Effector CD8-positive, alpha-beta T cell (primary cell): Measurements from ENCODE around the gene VWA1.
A peak's percentile ranks its signal among the peaks of the same experiment; 100 is the strongest.
"Not testable (repeated sequence)": the region's sequence is repeated elsewhere in the genome, so short reads cannot be mapped to it uniquely, and the experiment has no call there.

Experiments
- DNase-seq: peaks from one replicate; lab custom pipeline; 2025; lab: John Stamatoyannopoulos, UW

VWA1 gene

DNA sequence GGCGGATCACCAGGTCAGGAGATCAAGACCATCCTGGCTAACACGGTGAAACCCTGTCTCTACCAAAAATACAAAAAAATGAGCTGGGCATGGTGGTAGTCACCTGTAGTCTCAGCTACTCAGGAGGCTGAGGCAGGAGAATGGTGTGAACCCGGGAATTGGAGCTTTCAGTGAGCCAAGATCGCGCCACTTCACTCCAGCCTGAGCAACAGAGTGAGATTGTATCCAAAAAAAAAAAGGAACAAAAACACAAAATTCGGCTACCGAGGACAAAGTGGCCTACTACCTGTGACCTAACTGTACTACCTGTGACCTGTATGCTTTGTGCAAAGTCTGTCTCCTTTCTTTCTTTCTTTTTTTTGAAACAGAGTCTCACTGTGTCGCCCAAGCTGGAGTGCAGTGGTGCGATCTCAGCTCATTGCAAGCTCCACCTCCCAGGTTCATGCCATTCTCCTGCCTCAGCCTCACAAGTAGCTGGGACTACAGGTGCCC lies 32.5 kb upstream of the VWA1 start:
- not testable (repeated sequence) for DNase-seq

DNA sequence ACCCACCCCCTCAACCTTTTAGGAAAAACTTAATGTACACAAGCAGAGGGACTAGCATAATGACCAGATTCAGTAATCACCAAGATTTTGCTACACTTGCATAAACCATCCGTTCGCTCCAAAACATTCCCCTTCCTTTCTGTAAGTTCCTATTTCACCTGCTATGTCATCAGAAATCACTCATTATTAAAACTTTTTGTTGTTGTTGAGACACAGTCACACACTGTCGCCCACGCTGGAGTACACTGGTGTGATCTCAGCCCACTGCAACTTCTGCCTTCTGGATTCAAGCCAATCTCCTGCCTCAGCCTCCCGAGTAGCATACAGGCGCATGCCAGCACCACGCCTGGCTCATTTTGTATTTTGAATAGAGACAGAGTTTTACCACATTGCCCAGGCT lies 31.8 kb upstream of the VWA1 start:
- no peak for DNase-seq

DNA sequence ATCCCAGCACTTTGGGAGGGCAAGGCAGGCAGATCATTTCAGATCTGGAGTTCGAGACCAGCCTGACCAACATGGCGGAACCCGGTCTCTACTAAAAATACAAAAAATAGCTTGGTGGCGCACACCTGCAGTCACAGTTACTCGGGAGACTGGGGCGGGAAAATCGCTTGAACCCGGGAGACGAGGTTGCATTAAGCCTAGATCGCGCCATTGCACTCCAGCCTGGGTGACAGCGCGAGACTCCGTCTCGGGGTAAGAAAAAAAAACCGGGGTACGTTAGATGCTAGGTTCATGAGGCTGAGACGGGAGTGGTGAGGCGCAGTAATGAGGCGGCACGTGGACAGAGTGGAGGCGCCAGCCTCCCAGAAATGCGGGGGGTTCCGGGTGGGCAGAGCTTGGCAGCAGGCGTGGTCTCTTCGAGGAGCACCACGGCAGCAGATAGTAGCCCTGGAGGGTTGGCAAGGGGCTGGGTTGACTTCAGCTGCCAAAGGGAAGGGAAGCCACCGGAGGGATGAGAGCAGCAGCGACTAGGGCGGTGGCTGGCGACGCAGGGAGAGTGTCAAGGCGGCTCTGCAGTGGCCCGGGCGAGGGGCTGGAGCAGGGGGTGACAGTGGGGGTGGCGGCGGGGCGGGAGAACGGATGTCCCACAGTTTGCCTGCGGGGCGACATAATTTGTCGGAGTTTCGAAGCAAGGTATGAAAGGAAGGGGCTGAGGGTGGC lies 29.2 kb upstream of the VWA1 start:
- DNase-seq = no peak

DNA sequence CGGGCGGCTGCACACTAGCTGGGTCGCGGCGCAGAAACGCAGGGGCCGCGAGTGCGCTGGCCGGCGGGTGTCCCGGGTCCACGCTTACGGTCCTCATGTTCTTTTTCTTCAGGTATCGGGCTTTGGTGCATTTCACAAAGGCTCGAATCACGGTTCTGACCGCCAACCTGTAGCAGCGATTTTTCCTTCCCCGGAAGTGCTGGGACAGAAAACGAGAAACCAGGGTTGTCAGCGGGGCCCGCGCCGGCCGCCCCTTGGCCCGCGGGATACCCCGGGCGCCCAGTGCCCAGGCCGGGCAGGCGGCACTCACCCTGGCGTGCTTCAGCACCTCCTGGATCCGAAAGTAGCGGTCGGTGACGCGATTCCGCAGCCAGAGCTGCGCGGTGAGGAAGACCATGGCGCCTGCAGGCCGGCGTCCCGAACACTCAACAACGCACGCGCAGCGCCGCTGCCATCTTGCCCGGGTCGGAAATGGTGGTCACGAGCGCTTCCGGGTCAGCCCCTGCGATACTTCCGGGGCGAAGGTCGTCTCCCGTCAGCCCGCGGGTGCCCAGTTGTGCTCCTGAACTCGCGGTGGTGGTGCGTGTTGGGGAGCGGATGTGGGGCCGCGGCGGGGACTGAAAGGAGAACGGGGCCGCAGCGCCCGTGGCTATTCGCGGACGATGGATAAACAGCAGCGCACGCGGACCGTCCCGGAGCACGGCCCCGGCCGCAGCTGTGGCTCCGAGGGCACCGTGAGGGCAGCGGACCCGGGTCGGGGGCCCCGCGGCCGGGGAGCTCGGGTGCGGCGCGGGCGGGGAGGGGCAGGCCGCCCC lies 28.5 kb upstream of the VWA1 start, which contains the start of gene MRPL20:
MRPL20 (minus strand) TSS at position 473 of the 815 bp plus-strand sequence; CDS start at position 397, 76 bp downstream.
- peak; percentile 91 for DNase-seq

- no peak for DNase-seq
Measured at GRCh38 chr1:1407636-1408318, 27.7 kb upstream of the VWA1 start.

GRCh38 chr1:1410238-1410637 lies 25.3 kb upstream of the VWA1 start:
- DNase-seq = not testable (repeated sequence)

DNA sequence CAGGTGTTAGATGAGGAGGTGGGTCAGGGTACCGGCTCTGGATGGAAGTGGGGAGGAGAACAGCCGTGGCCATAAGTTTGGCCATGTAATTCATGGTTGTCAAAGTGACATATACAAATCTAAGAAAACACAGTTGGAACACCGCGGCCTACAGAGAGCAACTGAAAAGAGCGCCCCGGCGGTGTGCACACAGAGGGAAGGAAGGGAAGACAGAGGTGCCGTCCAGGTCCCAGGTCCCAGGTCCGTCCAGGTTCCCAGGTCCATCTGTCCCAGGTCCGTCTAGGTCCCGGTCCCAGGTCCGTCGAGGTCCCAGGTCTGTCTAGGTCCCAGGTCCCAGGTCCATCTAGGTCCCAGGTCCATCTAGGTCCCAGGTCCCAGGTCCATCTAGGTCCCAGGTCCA lies 23.9 kb upstream of the VWA1 start:
- DNase-seq = no peak

GRCh38 chr1:1412311-1412902 lies 23.1 kb upstream of the VWA1 start:
- not testable (repeated sequence) for DNase-seq

- DNase-seq = no peak
Measured at GRCh38 chr1:1415751-1416150, 19.7 kb upstream of the VWA1 start.

GRCh38 chr1:1417396-1417795 lies 18.1 kb upstream of the VWA1 start:
- not testable (repeated sequence) for DNase-seq

DNA sequence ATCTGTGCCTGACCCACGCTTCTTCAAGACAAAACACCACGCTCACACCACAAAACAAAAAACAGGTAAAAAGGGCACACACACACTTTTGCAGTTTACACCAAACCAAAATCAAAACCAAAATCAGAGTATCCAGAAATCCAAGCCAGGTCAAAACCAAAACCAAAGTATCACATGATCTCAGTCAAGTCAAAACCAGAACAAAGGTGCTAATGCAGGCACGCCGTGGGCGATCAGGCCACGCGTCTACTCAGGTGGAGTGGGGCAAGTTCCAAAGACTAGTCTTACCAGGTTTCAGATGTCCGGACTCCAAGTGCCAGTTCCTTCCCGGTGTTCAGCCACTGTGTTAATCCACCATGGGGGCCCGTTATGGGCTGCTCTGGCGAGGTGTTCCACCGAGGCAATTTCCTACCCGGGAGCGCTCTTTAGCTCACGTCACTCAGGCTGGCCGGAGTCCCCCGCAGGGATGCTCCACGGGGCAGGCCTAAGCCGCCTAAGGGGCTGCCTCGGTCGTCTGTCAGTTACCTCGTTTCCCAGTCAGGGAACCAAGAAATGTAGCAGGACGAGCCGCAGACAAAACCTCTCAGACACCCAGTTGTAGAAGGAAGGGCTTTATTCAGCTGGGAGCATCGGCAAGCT lies 17.5 kb upstream of the VWA1 start:
- DNase-seq = not testable (repeated sequence)

- DNase-seq = no peak
Measured at GRCh38 chr1:1418464-1419362, 16.8 kb upstream of the VWA1 start.

GRCh38 chr1:1419363-1419812 lies 16.1 kb upstream of the VWA1 start:
- no peak for DNase-seq

DNA sequence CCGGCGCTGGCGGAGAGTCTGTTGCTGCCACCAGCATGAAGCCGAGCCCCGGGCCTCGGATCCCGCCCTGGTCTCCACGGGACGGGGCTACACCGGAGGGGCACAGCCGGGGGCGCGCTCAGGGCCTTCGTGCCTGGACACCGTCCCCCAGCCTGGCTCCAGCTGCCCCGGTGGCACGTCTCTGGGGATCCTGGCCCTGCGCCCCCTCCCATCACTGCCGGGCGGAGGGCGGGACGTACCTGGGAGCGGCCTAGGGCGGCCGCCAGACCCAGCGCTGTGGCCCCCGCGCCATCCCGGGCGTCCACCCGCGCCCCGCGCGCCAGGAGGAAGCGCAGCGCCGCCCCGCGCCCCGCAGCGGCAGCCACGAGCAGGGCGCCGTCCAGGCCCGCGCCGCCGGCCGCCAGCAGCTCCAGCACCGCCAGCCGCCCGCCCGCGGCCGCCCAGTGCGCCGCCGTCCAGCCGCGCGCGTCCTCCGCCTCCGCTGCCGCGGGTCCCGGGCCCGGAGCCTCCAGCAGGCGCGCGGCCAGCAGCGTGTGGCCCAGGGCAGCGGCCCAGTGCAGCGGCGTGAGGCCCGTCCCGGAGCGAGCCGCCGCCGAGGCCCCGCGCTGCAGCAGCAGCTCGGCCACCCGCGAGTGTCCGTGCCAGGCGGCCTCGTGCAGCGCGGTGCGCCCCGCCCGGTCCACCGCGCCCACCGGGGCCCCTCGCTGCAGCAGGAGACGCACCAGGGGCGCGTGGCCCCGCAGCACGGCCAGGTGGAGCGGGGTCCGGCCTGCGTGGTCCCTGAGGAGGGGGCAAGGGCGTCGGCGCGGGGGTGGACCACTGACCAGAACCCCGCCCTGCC lies 15.5 kb upstream of the VWA1 start:
- DNase-seq = no peak

DNA sequence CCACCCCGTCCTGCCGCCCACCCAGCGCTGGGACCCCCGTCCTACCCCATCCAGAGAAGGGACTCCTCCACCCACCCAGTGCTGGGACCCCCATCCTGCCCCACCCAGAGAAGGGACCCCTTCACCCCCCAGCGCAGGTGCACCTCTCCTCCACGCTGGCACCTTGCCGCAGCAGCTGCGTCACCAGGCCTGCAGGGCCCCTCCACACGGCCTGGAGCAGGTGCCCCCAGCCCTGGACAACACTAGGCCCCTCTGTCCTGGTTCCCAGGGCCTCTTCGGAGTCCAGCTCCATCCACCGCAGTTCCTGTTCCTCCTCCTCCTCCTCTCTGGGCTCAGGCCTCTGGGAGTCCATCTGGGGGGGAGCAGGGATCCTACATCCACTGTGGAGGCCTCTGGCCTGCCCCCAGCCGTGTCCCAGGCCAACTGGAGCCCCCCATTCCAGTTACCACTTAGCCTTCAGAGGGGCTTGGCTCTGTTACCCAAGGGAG lies 14.8 kb upstream of the VWA1 start:
- no peak for DNase-seq

DNA sequence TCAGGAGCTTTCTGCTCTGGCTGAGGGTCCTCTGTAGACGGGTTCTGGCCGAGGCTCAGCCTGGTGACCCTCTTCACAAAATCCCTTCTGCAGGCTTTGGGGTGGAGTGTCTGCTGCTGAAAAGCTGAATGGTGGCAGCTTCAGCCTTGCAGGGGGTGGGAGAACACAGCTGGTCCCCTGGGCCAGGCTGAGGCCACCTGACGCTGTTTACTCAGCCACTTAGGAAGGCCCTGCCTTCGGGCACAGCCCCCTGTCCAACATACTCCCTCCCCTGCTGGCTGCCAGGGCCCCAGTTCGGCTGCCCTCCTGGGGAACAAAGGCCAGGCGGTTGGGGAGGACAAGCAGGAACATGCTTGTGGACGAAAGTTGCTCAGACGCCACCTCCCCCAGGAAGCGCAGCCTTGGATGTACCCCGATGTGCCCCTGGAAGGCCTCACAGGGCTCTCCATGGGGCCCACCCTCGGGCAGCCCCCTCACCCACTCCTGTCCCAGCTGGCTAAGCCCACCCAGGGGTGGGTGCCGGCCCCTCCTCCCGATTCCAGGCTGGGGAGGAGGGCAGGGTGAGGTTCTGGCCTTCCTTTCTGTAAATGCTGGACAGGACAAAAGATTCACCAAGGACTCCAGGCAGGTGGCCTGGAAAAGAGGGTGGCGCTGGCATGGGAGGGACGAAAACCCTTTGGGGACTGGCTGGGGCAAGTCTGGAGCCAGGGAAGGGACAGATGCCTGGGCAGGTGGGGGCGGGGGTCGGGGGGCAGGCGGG lies 14.2 kb upstream of the VWA1 start, which contains the start of gene ANKRD65:
ANKRD65 (minus strand) TSS at position 130 of the 760 bp plus-strand sequence. CDS start 271 bp downstream, outside the sequence.
- DNase-seq = no peak

DNA sequence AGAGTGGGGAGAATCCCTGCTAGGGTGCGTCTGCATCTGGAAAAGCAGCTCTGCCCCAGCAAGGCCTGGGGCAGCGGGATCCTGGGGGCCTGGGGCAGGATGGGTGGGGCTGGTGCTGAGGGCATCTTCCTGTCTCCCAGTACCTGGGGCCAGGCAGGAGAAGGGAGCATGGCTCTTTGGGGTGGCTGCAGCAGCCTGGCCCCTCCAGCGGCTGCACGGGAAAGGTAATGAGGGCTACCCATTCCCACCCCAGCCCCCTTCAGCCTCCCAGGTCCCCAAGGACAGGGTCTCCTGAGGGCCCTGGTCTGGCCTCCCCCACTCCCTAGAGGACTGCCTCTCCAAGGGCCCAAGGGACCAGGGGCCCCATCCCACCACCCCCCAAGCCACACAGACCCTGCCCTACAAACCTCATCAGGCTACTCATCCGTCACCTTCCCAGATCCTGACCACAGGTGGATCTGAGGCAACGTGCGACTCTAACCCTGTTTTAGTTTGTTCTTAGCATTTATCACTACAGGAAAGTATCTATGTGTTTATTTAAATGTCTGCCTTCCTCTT lies 13.5 kb upstream of the VWA1 start:
- DNase-seq = no peak
